ENCODE measurements around the gene SUFU.
"Not testable (repeated sequence)": the region's sequence is repeated elsewhere in the genome, so short reads cannot be mapped to it uniquely, and the experiment has no call there.

- TF ChIP-seq ZNF532 (CRISPR knock-in tag; IDR thresholded peaks at IDR 0.05; ENCODE audit: borderline replicate concordance); CTCF (IDR thresholded peaks at IDR 0.05); USF1 (CRISPR knock-in tag; IDR thresholded peaks at IDR 0.05); ATF2 (CRISPR knock-in tag; IDR thresholded peaks at IDR 0.05; ENCODE audit: borderline replicate concordance, low read depth); SOX15 (CRISPR knock-in tag; IDR thresholded peaks at IDR 0.05); NFE2L1 (CRISPR knock-in tag; IDR thresholded peaks at IDR 0.05): not testable (repeated sequence)
Observed at GRCh38 chr10:102454662-102455487, 48.9 kb upstream of the SUFU start.
